ENCODE results near the gene CCT3. TPM values are rescaled to one million over a fixed set of nuclear protein-coding genes. Genes with fewer than 3 reads are reported as not detected.
A peak's percentile ranks its signal among the peaks of the same experiment; 100 is the strongest.

Gene CCT3
- total RNA-seq, 3 donors from 2014 or later: 694 to 815 (median 725) TPM

- ATAC-seq: no peak
- Mint-ChIP-seq H3K36me3 (ENCODE audit: insufficient read depth) (peaks cover 34% of the 10 kb centered on the region), H3K4me3 (no peak overlapping the region), H3K9me3 (no peaks in the 10 kb centered on the region), H3K27me3 (ENCODE audit: low read depth) (no peaks in the 10 kb centered on the region), H3K4me1 (ENCODE audit: low read depth) (no peaks in the 10 kb centered on the region)
- DNase-seq: no peak
Measured at GRCh38 chr1:156320560-156320959, 17.5 kb downstream of the CCT3 start.

- Mint-ChIP-seq H3K4me3 (no peak overlapping the region), H3K4me1 (ENCODE audit: low read depth) (no peaks in the 10 kb centered on the region), H3K27me3 (ENCODE audit: low read depth) (no peaks in the 10 kb centered on the region), H3K9me3 (no peaks in the 10 kb centered on the region), H3K36me3 (ENCODE audit: insufficient read depth) (peaks cover 34% of the 10 kb centered on the region)
- ATAC-seq (no peak), DNase-seq (no peak)
Measured at GRCh38 chr1:156319664-156320063, 18.4 kb downstream of the CCT3 start.

- no peaks in the 10 kb centered on the region for H3K4me1 Mint-ChIP-seq (ENCODE audit: low read depth)
- H3K36me3 Mint-ChIP-seq (ENCODE audit: insufficient read depth): peaks cover 36% of the 10 kb centered on the region
- H3K4me3 Mint-ChIP-seq: no peak overlapping the region
- ATAC-seq: no peak
- no peak for DNase-seq
- H3K9me3 Mint-ChIP-seq: no peaks in the 10 kb centered on the region
- no peaks in the 10 kb centered on the region for H3K27me3 Mint-ChIP-seq (ENCODE audit: low read depth)
Measured at GRCh38 chr1:156316909-156317308, 21.2 kb downstream of the CCT3 start.

GRCh38 chr1:156310962-156311361 lies 27.1 kb downstream of the CCT3 start:
- DNase-seq (no peak), ATAC-seq (no peak)
- Mint-ChIP-seq H3K4me1 (ENCODE audit: low read depth) (no peaks in the 10 kb centered on the region), H3K27me3 (ENCODE audit: low read depth) (no peaks in the 10 kb centered on the region), H3K4me3 (no peak overlapping the region), H3K36me3 (ENCODE audit: insufficient read depth) (peaks cover 33% of the 10 kb centered on the region), H3K9me3 (no peaks in the 10 kb centered on the region)

GRCh38 chr1:156308078-156308477 lies 30.0 kb downstream of the CCT3 start:
- Mint-ChIP-seq H3K36me3 (ENCODE audit: insufficient read depth) (peaks cover 27% of the 10 kb centered on the region), H3K4me3 (no peak overlapping the region)
- ATAC-seq: no peak

GRCh38 chr1:156305215-156305614 lies 32.9 kb downstream of the CCT3 start:
- Mint-ChIP-seq H3K4me3 (no peak overlapping the region), H3K4me1 (ENCODE audit: low read depth) (no peaks in the 10 kb centered on the region), H3K36me3 (ENCODE audit: insufficient read depth) (peaks cover 21% of the 10 kb centered on the region), H3K9me3 (no peaks in the 10 kb centered on the region), H3K27me3 (ENCODE audit: low read depth) (no peaks in the 10 kb centered on the region)
- ATAC-seq (no peak), DNase-seq (no peak)

More at GRCh38 chr1:156308078-156308477, 30.0 kb downstream of the CCT3 start:
- H3K9me3 Mint-ChIP-seq: no peaks in the 10 kb centered on the region
- no peak for DNase-seq
- H3K27me3 Mint-ChIP-seq (ENCODE audit: low read depth): no peaks in the 10 kb centered on the region
- no peaks in the 10 kb centered on the region for H3K4me1 Mint-ChIP-seq (ENCODE audit: low read depth)

GRCh38 chr1:156303241-156303640 lies 34.9 kb downstream of the CCT3 start:
- no peaks in the 10 kb centered on the region for H3K9me3 Mint-ChIP-seq
- ATAC-seq: no peak
- no peak for DNase-seq
- no peak overlapping the region for H3K4me3 Mint-ChIP-seq
- peaks cover 12% of the 10 kb centered on the region for H3K36me3 Mint-ChIP-seq (ENCODE audit: insufficient read depth)
- no peaks in the 10 kb centered on the region for H3K27me3 Mint-ChIP-seq (ENCODE audit: low read depth)
- no peaks in the 10 kb centered on the region for H3K4me1 Mint-ChIP-seq (ENCODE audit: low read depth)

- DNase-seq (no peak), ATAC-seq (no peak)
- Mint-ChIP-seq H3K9me3 (no peaks in the 10 kb centered on the region), H3K27me3 (ENCODE audit: low read depth) (no peaks in the 10 kb centered on the region), H3K36me3 (ENCODE audit: insufficient read depth) (no peaks in the 10 kb centered on the region), H3K4me3 (no peak within 1 kb of the TSS), H3K4me1 (ENCODE audit: low read depth) (peaks cover 18% of the 10 kb centered on the region)
Measured at GRCh38 chr1:156298852-156299357, 39.2 kb downstream of the CCT3 start, which contains the start of gene VHLL. VHLL (minus strand) TSS chr1:156299307; CDS start chr1:156299189, 118 bp downstream.

- peaks cover 18% of the 10 kb centered on the region for H3K4me1 Mint-ChIP-seq (ENCODE audit: low read depth)
- H3K36me3 Mint-ChIP-seq (ENCODE audit: insufficient read depth): peaks cover 4% of the 10 kb centered on the region
- H3K9me3 Mint-ChIP-seq: no peaks in the 10 kb centered on the region
- H3K27me3 Mint-ChIP-seq (ENCODE audit: low read depth): no peaks in the 10 kb centered on the region
- ATAC-seq (peak; percentile 79 to 87), DNase-seq (peak; percentile 34)
- peak within 1 kb of the TSS; percentile 87 for H3K4me3 Mint-ChIP-seq
Measured at GRCh38 chr1:156295391-156295947, 42.6 kb downstream of the CCT3 start, which contains the start of gene GLMP. GLMP (minus strand) TSS chr1:156295679; CDS start chr1:156295645, 34 bp downstream.

GRCh38 chr1:156293895-156294294 lies 44.2 kb downstream of the CCT3 start:
- Mint-ChIP-seq H3K4me1 (ENCODE audit: low read depth) (peaks cover 18% of the 10 kb centered on the region), H3K36me3 (ENCODE audit: insufficient read depth) (peaks cover 10% of the 10 kb centered on the region), H3K4me3 (no peak overlapping the region), H3K9me3 (no peaks in the 10 kb centered on the region), H3K27me3 (ENCODE audit: low read depth) (no peaks in the 10 kb centered on the region)
- DNase-seq (no peak), ATAC-seq (no peak)

GRCh38 chr1:156293098-156293434 lies 45.0 kb downstream of the CCT3 start:
- H3K36me3 Mint-ChIP-seq (ENCODE audit: insufficient read depth): peaks cover 13% of the 10 kb centered on the region
- peaks cover 18% of the 10 kb centered on the region for H3K4me1 Mint-ChIP-seq (ENCODE audit: low read depth)
- no peak for DNase-seq
- ATAC-seq: no peak
- H3K4me3 Mint-ChIP-seq: no peak overlapping the region
- no peaks in the 10 kb centered on the region for H3K27me3 Mint-ChIP-seq (ENCODE audit: low read depth)
- H3K9me3 Mint-ChIP-seq: no peaks in the 10 kb centered on the region

GRCh38 chr1:156291226-156292061 lies 46.6 kb downstream of the CCT3 start:
- no peaks in the 10 kb centered on the region for H3K9me3 Mint-ChIP-seq
- H3K36me3 Mint-ChIP-seq (ENCODE audit: insufficient read depth): peaks cover 13% of the 10 kb centered on the region
- H3K4me1 Mint-ChIP-seq (ENCODE audit: low read depth): peaks cover 18% of the 10 kb centered on the region
- ATAC-seq (peak; percentile 34 to 49), DNase-seq (no peak)
- H3K4me3 Mint-ChIP-seq: no peak overlapping the region
- H3K27me3 Mint-ChIP-seq (ENCODE audit: low read depth): no peaks in the 10 kb centered on the region

GRCh38 chr1:156289857-156290256 lies 48.2 kb downstream of the CCT3 start:
- Mint-ChIP-seq H3K4me3 (no peak overlapping the region), H3K9me3 (no peaks in the 10 kb centered on the region), H3K27me3 (ENCODE audit: low read depth) (no peaks in the 10 kb centered on the region), H3K4me1 (ENCODE audit: low read depth) (peaks cover 7% of the 10 kb centered on the region), H3K36me3 (ENCODE audit: insufficient read depth) (peaks cover 16% of the 10 kb centered on the region)
- no peak for ATAC-seq
- DNase-seq: no peak

GRCh38 chr1:156286061-156286460 lies 52.0 kb downstream of the CCT3 start:
- no peak overlapping the region for H3K4me3 Mint-ChIP-seq
- H3K4me1 Mint-ChIP-seq (ENCODE audit: low read depth): peaks cover 23% of the 10 kb centered on the region
- no peaks in the 10 kb centered on the region for H3K9me3 Mint-ChIP-seq

GRCh38 chr1:156285437-156285836 lies 52.7 kb downstream of the CCT3 start:
- Mint-ChIP-seq H3K4me3 (no peak overlapping the region), H3K4me1 (ENCODE audit: low read depth) (peaks cover 29% of the 10 kb centered on the region)

More at GRCh38 chr1:156286061-156286460, 52.0 kb downstream of the CCT3 start:
- H3K36me3 Mint-ChIP-seq (ENCODE audit: insufficient read depth): peaks cover 14% of the 10 kb centered on the region
- H3K27me3 Mint-ChIP-seq (ENCODE audit: low read depth): no peaks in the 10 kb centered on the region
- DNase-seq (no peak), ATAC-seq (no peak)

More at GRCh38 chr1:156285437-156285836, 52.7 kb downstream of the CCT3 start:
- H3K36me3 Mint-ChIP-seq (ENCODE audit: insufficient read depth): peaks cover 12% of the 10 kb centered on the region
- ATAC-seq: no peak
- no peaks in the 10 kb centered on the region for H3K9me3 Mint-ChIP-seq
- H3K27me3 Mint-ChIP-seq (ENCODE audit: low read depth): no peaks in the 10 kb centered on the region
- DNase-seq: no peak

Data from activated T-cell treated with anti-CD3 and anti-CD28 coated beads, Interleukin-2, amount 50 U/mL, for 4 hours (primary cell).